ENCODE results near the gene RAI1.

RAI1 gene

GRCh38 chr17:17779015-17779611, 97.9 kb downstream of the RAI1 start:
- TF ChIP-seq ZNF341 (tag by site-specific recombination; IDR thresholded peaks at IDR 0.05; ENCODE audit: low read depth) (0 out of 2 replicates have a peak, but pooled peaks have one; percentile 36), MZF1 (tag by site-specific recombination; IDR thresholded peaks at IDR 0.05; ENCODE audit: borderline replicate concordance) (peak; percentile 79; the same call in 1 of the 2 replicates), HOXA7 (CRISPR knock-in tag; IDR thresholded peaks at IDR 0.05; ENCODE audit: borderline replicate concordance) (no peak), ZFP69B (tag by site-specific recombination; IDR thresholded peaks at IDR 0.05) (peak; percentile 90), ZNF692 (tag by site-specific recombination; IDR thresholded peaks at IDR 0.05) (peak; percentile 77), GLIS1 (tag by site-specific recombination; IDR thresholded peaks at IDR 0.05) (no peak)
- Histone ChIP-seq H3K36me3 (ENCODE audit: control insufficient read depth in 2 of 2, insufficient read depth in 1 of 2, low read length in 2 of 2) (peaks cover 0 to 4% of the 10 kb centered on the region in 2 experiments; a peak in 2 of 3 replicates), H3K9me3 (ENCODE audit: control insufficient read depth, insufficient read depth, low read depth, low read length) (no peaks in the 10 kb centered on the region), H3K4me3 (ENCODE audit: low read depth, low read length) (no peak overlapping the region), H3K4me1 (ENCODE audit: control insufficient read depth, insufficient read depth, low read length) (peaks cover 19% of the 10 kb centered on the region), H3K27ac (ENCODE audit: extremely low read depth, low read depth, low read length) (no peak overlapping the region)
- ChIA-PET POLR2A (no interaction called here), CTCF (interaction anchor here (0.6 to 1.0 kb wide), 3 partner anchors 31 to 140 kb away, joined by 3 to 4 read pairs (median 3); no protein-coding TSS in a partner anchor)

GRCh38 chr17:17780922-17781590, 99.8 kb downstream of the RAI1 start:
- Histone ChIP-seq H3K9me3 (ENCODE audit: control insufficient read depth, insufficient read depth, low read depth, low read length) (no peaks in the 10 kb centered on the region), H3K36me3 (ENCODE audit: control insufficient read depth in 2 of 2, insufficient read depth in 1 of 2, low read length in 2 of 2) (peaks cover 0 to 4% of the 10 kb centered on the region in 2 experiments; a peak in 2 of 3 replicates), H3K27ac (ENCODE audit: extremely low read depth, low read depth, low read length) (peak overlapping the region; percentile 97), H3K4me3 (ENCODE audit: low read depth, low read length) (no peak overlapping the region), H3K4me1 (ENCODE audit: control insufficient read depth, insufficient read depth, low read length) (peaks cover 39% of the 10 kb centered on the region)
- POLR2A ChIA-PET, result interaction anchor here (1.2 to 2.9 kb wide), 3 partner anchors 9 to 57 kb away, joined by 3 to 16 read pairs (median 4); partner anchors contain the start of gene SREBF1
- CTCF ChIA-PET, result interaction anchor here (0.5 to 1.4 kb wide), 12 partner anchors 11 to 1272 kb away, joined by 3 to 6 read pairs (median 4); partner anchors contain the start of genes ATPAF2 and GID4
- TF ChIP-seq ZNF600 (tag by site-specific recombination; IDR thresholded peaks at IDR 0.05), result peak; percentile 99
- TF ChIP-seq SCRT2 (tag by site-specific recombination; IDR thresholded peaks at IDR 0.05), result peak; percentile 49; the same call in 1 of the 2 replicates
- no peak for TF ChIP-seq ZNF223 (tag by site-specific recombination; IDR thresholded peaks at IDR 0.05)
- TF ChIP-seq ZNF394 (tag by site-specific recombination; IDR thresholded peaks at IDR 0.05; ENCODE audit: borderline replicate concordance), result 0 out of 2 replicates have a peak, but pooled peaks have one; percentile 8
- peak; percentile 94 for TF ChIP-seq CTCF (tag by site-specific recombination; IDR thresholded peaks at IDR 0.05)
- TF ChIP-seq ZNF426 (tag by site-specific recombination; IDR thresholded peaks at IDR 0.05), result no peak
- TF ChIP-seq WT1 (tag by site-specific recombination; IDR thresholded peaks at IDR 0.05), result peak; percentile 37
- no peak for TF ChIP-seq ZNF664 (tag by site-specific recombination; IDR thresholded peaks at IDR 0.05)
- TF ChIP-seq ZNF785 (tag by site-specific recombination; IDR thresholded peaks at IDR 0.05), result no peak
- TF ChIP-seq ZBTB49 (tag by site-specific recombination; IDR thresholded peaks at IDR 0.05; ENCODE audit: low read depth), result no peak
- 0 out of 2 replicates have a peak, but pooled peaks have one; percentile 19 for TF ChIP-seq BCL11A (tag by site-specific recombination; IDR thresholded peaks at IDR 0.05; ENCODE audit: low read depth)
- TF ChIP-seq OSR2 (tag by site-specific recombination; IDR thresholded peaks at IDR 0.05), result peak; percentile 87
- 0 out of 2 replicates have a peak, but pooled peaks have one; percentile 6 for TF ChIP-seq ZSCAN30 (tag by site-specific recombination; IDR thresholded peaks at IDR 0.05)
- peak; percentile 49; the same call in 1 of the 2 replicates for TF ChIP-seq EGR2 (tag by site-specific recombination; IDR thresholded peaks at IDR 0.05; ENCODE audit: low read depth)
- no peak for TF ChIP-seq ZNF140 (tag by site-specific recombination; IDR thresholded peaks at IDR 0.05)
- TF ChIP-seq ZNF398 (tag by site-specific recombination; IDR thresholded peaks at IDR 0.05), result peak; percentile 89
- no peak for TF ChIP-seq ZNF768 (tag by site-specific recombination; IDR thresholded peaks at IDR 0.05)
- no peak for TF ChIP-seq ZBTB44 (tag by site-specific recombination; IDR thresholded peaks at IDR 0.05)

Measured in HEK293 (cell line).